ACHN (cell line): Measurements from ENCODE around the gene ARMC7.
"Not testable (repeated sequence)": the region's sequence is repeated elsewhere in the genome, so short reads cannot be mapped to it uniquely, and the experiment has no call there.

ENCODE experiments used
- DNase-seq: peaks from one replicate; pipeline ENCODE4 v3.0.0-alpha.2; 2015
- in situ Hi-C: cut with HindIII; loops from 2 replicates; pipeline ENCODE4 v1.10.0; 2017; ENCODE audit warnings: low sequenced_read_pairs, low pct_ligation_motif_present, low pct_unique_long_range_greater_than_20kb

Gene ARMC7

GRCh38 chr17:75137762-75138161 lies 28.0 kb downstream of the ARMC7 start:
- in situ Hi-C loops, DNase-seq: not testable (repeated sequence)

- in situ Hi-C loops: no loop called here
- no peak for DNase-seq
Measured at GRCh38 chr17:75138519-75138918, 28.8 kb downstream of the ARMC7 start.

- in situ Hi-C loops: no loop called here
Measured at GRCh38 chr17:75142236-75142971, 32.6 kb downstream of the ARMC7 start.

GRCh38 chr17:75144816-75145512 lies 35.2 kb downstream of the ARMC7 start:
- DNase-seq: no peak
- in situ Hi-C loops: no loop called here

More at GRCh38 chr17:75142236-75142971, 32.6 kb downstream of the ARMC7 start:
- no peak for DNase-seq

GRCh38 chr17:75146592-75146991 lies 36.8 kb downstream of the ARMC7 start:
- no peak for DNase-seq
- in situ Hi-C loops: no loop called here

- in situ Hi-C loops: no loop called here
- DNase-seq: no peak
Measured at GRCh38 chr17:75147878-75148546, 38.2 kb downstream of the ARMC7 start.

- in situ Hi-C loops: no loop called here
- no peak for DNase-seq
Measured at GRCh38 chr17:75151930-75152329, 42.2 kb downstream of the ARMC7 start.

GRCh38 chr17:75152523-75152921 lies 42.8 kb downstream of the ARMC7 start:
- in situ Hi-C loops: no loop called here

GRCh38 chr17:75152922-75153779 lies 43.4 kb downstream of the ARMC7 start:
- DNase-seq: peak; percentile 70
- in situ Hi-C loops: no loop called here

More at GRCh38 chr17:75152523-75152921, 42.8 kb downstream of the ARMC7 start:
- DNase-seq: no peak

- in situ Hi-C loops: no loop called here
- DNase-seq: peak; percentile 19
Measured at GRCh38 chr17:75153780-75154194, 44.0 kb downstream of the ARMC7 start.

GRCh38 chr17:75154195-75155106 lies 44.7 kb downstream of the ARMC7 start, which contains the start of gene JPT1:
Gene JPT1, minus strand, starts transcription at chr17:75154512. Its CDS starts 115 bp downstream, at chr17:75154397.
- DNase-seq: peak; percentile 100
- in situ Hi-C loops: no loop called here

GRCh38 chr17:75155191-75155601 lies 45.4 kb downstream of the ARMC7 start:
- peak; percentile 74 for DNase-seq
- in situ Hi-C loops: no loop called here

- in situ Hi-C loops: not testable (repeated sequence)
Measured at GRCh38 chr17:75158480-75158879, 48.7 kb downstream of the ARMC7 start.

GRCh38 chr17:75159196-75160031 lies 49.6 kb downstream of the ARMC7 start:
- no peak for DNase-seq
- in situ Hi-C loops: no loop called here

More at GRCh38 chr17:75158480-75158879, 48.7 kb downstream of the ARMC7 start:
- DNase-seq: not testable (repeated sequence)

GRCh38 chr17:75160211-75160610 lies 50.4 kb downstream of the ARMC7 start:
- no peak for DNase-seq

GRCh38 chr17:75163074-75163473 lies 53.3 kb downstream of the ARMC7 start:
- DNase-seq: no peak
- in situ Hi-C loops: no loop called here

More at GRCh38 chr17:75160211-75160610, 50.4 kb downstream of the ARMC7 start:
- in situ Hi-C loops: no loop called here
